HL-60 (cell line): ENCODE results near the gene MDM4.

Experiments
- DNase-seq, 2 experiments: peaks; one replicate each; pipeline ENCODE4 v3.0.0-alpha.2; 2010 to 2020; ENCODE audit warnings: low read depth in 1 of 2, low spot score in 1 of 2
- H3K27ac ChIP-seq: fragments of 250-450 bp; sonication (Bioruptor Pico); replicated peaks from 2 replicates; pipeline ENCODE4 v1.5.1; 2020; ENCODE audit warnings: mild to moderate bottlenecking, moderate library complexity
- H3K27me3 ChIP-seq: fragments of 250-450 bp; sonication (Bioruptor Pico); 2 replicates; pipeline ENCODE4 v1.5.1; 2021; ENCODE audit warnings: mild to moderate bottlenecking, moderate library complexity; ENCODE audit not compliant: insufficient read depth, poor library complexity, severe bottlenecking
- H3K4me3 ChIP-seq: replicated peaks from 2 replicates; pipeline ENCODE4 v1.5.1; 2011; ENCODE audit warnings: mild to moderate bottlenecking, control low read depth, low read length; ENCODE audit not compliant: insufficient read depth
- GABPA ChIP-seq: IDR thresholded peaks from 2 replicates; pipeline ENCODE4 v1.6.1; 2012; ENCODE audit warnings: low read depth
- POLR2AphosphoS5 ChIP-seq: IDR thresholded peaks from 2 replicates; pipeline ENCODE4 v1.6.1; 2012; ENCODE audit warnings: low read depth
- SPI1 ChIP-seq: IDR thresholded peaks from 2 replicates; pipeline ENCODE4 v1.6.1; 2012; ENCODE audit warnings: low read depth, mild to moderate bottlenecking, borderline replicate concordance
- TF ChIP-seq, protein P1 (sequence below): IDR thresholded peaks from one replicate; pipeline ENCODE4 v1.5.1; 2011; ENCODE audit warnings: low read length, control low read depth, inconsistent platforms; ENCODE audit not compliant: insufficient read depth
- TF ChIP-seq, protein P2 (sequence below): IDR thresholded peaks from 2 replicates; pipeline ENCODE4 v1.6.1; 2012; ENCODE audit warnings: low read depth; ENCODE audit not compliant: insufficient replicate concordance

The MDM4 gene

DNA sequence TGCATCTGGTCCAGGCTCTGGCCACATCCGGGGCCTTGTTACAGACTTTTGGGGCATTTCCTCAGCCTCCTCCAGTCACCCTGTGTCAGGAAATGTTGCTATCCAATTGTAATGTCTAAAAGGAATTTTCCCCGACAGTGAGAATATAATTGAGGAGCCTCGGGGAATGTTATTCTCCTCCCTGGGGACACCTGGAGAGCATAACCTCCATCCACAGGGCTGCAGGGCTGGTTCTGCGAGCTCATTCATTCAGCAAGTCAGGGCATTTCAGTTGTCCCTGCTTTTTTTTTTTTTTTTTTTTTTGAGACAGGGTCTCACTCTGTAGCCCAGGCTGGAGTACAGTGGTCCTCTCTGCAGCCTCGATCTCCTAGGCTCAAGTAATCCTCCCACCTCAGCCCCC lies 72.6 kb downstream of the MDM4 start:
- no peaks in the 10 kb centered on the region for H3K27me3 ChIP-seq
- no peak for TF ChIP-seq POLR2AphosphoS5
- TF ChIP-seq, protein P1, sequence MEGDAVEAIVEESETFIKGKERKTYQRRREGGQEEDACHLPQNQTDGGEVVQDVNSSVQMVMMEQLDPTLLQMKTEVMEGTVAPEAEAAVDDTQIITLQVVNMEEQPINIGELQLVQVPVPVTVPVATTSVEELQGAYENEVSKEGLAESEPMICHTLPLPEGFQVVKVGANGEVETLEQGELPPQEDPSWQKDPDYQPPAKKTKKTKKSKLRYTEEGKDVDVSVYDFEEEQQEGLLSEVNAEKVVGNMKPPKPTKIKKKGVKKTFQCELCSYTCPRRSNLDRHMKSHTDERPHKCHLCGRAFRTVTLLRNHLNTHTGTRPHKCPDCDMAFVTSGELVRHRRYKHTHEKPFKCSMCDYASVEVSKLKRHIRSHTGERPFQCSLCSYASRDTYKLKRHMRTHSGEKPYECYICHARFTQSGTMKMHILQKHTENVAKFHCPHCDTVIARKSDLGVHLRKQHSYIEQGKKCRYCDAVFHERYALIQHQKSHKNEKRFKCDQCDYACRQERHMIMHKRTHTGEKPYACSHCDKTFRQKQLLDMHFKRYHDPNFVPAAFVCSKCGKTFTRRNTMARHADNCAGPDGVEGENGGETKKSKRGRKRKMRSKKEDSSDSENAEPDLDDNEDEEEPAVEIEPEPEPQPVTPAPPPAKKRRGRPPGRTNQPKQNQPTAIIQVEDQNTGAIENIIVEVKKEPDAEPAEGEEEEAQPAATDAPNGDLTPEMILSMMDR = no peak
- TF ChIP-seq SPI1 = no peak
- TF ChIP-seq, protein P2, sequence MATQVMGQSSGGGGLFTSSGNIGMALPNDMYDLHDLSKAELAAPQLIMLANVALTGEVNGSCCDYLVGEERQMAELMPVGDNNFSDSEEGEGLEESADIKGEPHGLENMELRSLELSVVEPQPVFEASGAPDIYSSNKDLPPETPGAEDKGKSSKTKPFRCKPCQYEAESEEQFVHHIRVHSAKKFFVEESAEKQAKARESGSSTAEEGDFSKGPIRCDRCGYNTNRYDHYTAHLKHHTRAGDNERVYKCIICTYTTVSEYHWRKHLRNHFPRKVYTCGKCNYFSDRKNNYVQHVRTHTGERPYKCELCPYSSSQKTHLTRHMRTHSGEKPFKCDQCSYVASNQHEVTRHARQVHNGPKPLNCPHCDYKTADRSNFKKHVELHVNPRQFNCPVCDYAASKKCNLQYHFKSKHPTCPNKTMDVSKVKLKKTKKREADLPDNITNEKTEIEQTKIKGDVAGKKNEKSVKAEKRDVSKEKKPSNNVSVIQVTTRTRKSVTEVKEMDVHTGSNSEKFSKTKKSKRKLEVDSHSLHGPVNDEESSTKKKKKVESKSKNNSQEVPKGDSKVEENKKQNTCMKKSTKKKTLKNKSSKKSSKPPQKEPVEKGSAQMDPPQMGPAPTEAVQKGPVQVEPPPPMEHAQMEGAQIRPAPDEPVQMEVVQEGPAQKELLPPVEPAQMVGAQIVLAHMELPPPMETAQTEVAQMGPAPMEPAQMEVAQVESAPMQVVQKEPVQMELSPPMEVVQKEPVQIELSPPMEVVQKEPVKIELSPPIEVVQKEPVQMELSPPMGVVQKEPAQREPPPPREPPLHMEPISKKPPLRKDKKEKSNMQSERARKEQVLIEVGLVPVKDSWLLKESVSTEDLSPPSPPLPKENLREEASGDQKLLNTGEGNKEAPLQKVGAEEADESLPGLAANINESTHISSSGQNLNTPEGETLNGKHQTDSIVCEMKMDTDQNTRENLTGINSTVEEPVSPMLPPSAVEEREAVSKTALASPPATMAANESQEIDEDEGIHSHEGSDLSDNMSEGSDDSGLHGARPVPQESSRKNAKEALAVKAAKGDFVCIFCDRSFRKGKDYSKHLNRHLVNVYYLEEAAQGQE = no peak
- TF ChIP-seq GABPA = no peak
- no peak for DNase-seq
- no peak overlapping the region for H3K27ac ChIP-seq
- no peak overlapping the region for H3K4me3 ChIP-seq

DNA sequence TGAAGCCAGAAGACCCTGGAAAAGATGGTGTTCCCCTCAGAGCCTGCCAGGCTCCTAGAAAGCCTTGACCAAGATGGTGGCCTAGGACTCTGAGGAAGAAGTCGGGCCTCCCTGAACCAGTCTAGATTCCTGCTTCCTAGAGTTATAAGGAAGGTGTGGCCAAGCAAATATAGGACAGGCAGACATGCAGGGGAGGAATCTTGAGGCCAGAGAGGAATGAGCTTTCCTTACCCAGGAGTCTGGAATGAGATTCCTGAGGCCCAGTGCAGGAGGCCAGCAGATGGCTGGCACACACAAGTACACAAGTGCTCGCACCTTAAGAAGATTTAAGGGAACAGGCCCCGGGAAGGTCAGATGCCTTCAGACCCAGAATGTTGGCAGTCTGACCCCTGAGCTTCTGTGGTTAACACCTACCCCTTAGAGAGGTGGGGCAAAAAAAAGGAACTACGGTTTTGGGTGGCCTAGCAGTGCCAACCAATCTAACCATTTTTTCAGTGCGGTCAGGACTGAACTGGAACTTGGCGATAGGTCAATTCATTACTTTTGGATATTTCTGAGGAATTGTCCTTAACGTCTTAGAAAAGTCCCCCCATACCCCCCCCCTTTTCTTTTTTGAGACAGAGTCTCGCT lies 73.3 kb downstream of the MDM4 start:
- no peak overlapping the region for H3K4me3 ChIP-seq
- TF ChIP-seq, protein P1 = no peak
- TF ChIP-seq, protein P2 = no peak
- TF ChIP-seq POLR2AphosphoS5 (no peak), GABPA (no peak), SPI1 (no peak)
- H3K27ac ChIP-seq = no peak overlapping the region
- no peak for DNase-seq
- no peaks in the 10 kb centered on the region for H3K27me3 ChIP-seq

DNA sequence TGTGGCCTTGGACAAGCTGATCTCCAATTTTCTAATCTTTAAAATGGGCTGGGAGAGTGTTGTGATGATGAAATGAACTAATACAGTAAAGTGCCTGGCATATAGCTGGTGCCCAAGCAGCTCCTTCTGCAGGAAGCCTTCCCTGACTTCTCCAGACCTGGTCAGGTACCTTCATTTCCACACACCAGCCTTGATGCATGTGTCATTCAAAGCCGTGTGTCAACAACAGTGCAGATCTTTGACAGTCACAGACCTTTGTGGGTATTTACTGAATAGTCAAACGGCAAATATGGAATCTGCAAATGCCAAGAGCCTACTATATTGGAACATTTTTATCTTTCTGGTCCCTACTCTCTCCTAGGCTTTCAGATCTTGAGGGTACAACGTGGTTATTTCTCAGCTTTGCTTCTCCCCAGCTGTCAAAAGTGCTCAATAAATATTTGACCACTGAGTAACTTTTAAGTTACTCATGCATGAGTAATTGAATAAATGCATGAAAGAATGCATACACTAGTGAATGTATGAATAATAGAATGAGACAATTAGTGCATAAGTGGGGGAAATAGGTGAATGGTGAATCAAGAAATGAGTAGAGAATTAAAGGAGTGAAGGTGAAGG lies 75.4 kb downstream of the MDM4 start:
- no peak for TF ChIP-seq SPI1
- TF ChIP-seq, protein P1 = no peak
- TF ChIP-seq, protein P2 = no peak
- no peak for TF ChIP-seq POLR2AphosphoS5
- TF ChIP-seq GABPA = no peak
- Histone ChIP-seq H3K27ac (no peak overlapping the region), H3K4me3 (no peak overlapping the region), H3K27me3 (no peaks in the 10 kb centered on the region)
- no peak for DNase-seq
